Central memory CD8-positive, alpha-beta T cell (primary cell): ENCODE measurements around the gene TTLL12.

Experiments
- ATAC-seq: fragments of 150-1000 bp; cut with Tn5 transposase; replicated peaks from 2 replicates; pipeline ENCODE4 v1.10.0; 2022; ENCODE audit warnings: mild to moderate bottlenecking, moderate FRiP score, moderate number of reproducible peaks; ENCODE audit not compliant: poor library complexity, severe bottlenecking; ENCODE audit errors: extremely low read depth
- DNase-seq, 2 donors: peaks; one replicate each; pipeline ENCODE4 v3.0.0; 2021; ENCODE audit warnings: low spot score in 2 of 2
- H3K27ac Mint-ChIP-seq: one replicate; pipeline ENCODE4 v1.8.0; 2022; ENCODE audit warnings: low read depth, mild to moderate bottlenecking, moderate library complexity, mixed read lengths
- H3K27me3 Mint-ChIP-seq: one replicate; pipeline ENCODE4 v1.8.0; 2022; ENCODE audit warnings: mixed read lengths
- H3K36me3 Mint-ChIP-seq: one replicate; pipeline ENCODE4 v1.8.0; 2022; ENCODE audit warnings: mild to moderate bottlenecking, moderate library complexity, mixed read lengths; ENCODE audit not compliant: insufficient read depth
- H3K4me1 Mint-ChIP-seq: one replicate; pipeline ENCODE4 v1.8.0; 2022; ENCODE audit warnings: mixed read lengths
- H3K4me3 Mint-ChIP-seq: one replicate; pipeline ENCODE4 v1.8.0; 2022; ENCODE audit warnings: mild to moderate bottlenecking, moderate library complexity, mixed read lengths
- H3K9me3 Mint-ChIP-seq: one replicate; pipeline ENCODE4 v1.8.0; 2022; ENCODE audit warnings: mixed read lengths

The TTLL12 gene

DNA sequence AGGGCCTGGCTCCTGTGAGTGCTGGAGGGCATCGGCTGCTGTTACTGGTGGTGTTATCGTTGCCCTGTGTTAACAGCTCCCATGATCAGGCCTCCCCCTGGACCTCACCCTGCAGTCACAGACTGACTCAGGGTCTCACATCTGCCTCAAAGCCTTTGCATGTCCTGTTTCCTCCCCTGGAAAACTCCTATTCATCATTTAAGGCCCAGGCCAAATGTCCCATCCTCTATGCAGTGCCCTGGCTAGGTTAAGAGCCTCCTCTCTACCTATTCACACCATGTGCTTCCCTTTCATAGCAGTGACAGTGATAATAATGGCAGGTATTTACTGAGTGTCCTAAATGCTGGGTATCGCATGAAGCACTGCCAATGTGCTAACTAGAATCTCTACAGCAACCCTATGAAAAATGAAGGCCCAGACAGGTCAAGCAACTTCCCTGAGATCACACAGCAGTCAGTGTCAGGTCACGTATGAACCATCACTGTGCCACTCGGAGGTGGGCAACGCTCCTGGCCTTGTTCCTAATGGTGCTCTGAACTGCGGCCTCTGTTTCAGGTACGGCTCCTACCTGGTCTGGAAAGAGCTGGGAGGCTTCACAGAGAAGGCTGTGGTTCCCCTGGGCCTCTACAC is 26.3 kb downstream of the TTLL12 start:
- no peaks in the 10 kb centered on the region for H3K9me3 Mint-ChIP-seq
- no peak overlapping the region for H3K4me3 Mint-ChIP-seq
- H3K27ac Mint-ChIP-seq: no peak overlapping the region
- ATAC-seq (no peak), DNase-seq (no peak)
- H3K27me3 Mint-ChIP-seq: no peaks in the 10 kb centered on the region
- peaks cover 21% of the 10 kb centered on the region for H3K4me1 Mint-ChIP-seq
- H3K36me3 Mint-ChIP-seq: peaks cover 1% of the 10 kb centered on the region

DNA sequence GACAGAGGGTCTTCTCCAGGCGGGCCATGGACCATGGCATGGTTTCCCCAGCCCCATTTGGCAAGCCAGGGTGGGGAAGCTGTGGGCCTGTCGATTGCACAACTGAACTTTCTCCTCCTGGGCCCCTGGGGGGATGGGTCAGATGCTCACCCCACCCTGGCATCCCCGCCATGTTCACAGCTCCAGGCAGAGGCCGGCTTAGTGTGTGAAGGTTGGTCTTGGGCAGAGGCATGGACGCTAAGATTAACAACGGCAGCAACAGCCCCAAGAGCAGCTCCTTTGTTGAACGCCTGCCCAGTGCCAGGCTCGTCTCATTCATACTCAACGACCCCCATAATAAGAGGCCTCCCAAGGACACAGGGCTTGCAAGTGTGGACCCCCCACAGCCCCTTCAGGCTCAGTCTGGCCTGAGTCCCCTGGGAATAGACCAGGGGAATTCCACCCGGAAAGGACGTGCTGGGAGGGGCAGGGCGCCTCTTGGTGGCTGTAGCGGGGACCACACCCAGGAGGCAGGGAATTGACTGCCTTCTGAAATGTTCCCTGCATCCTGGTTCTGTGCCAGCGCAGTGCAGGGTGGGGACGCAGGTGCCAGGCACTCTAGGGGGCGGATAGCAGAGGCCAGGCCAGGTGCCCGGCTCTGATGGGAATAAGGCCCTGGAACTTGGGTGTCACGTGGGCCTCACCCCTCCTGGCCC is 27.3 kb downstream of the TTLL12 start:
- Mint-ChIP-seq H3K36me3 (peaks cover 1% of the 10 kb centered on the region), H3K4me1 (peaks cover 21% of the 10 kb centered on the region), H3K9me3 (no peaks in the 10 kb centered on the region), H3K4me3 (no peak overlapping the region), H3K27me3 (no peaks in the 10 kb centered on the region), H3K27ac (no peak overlapping the region)
- ATAC-seq: no peak
- no peak for DNase-seq

DNA sequence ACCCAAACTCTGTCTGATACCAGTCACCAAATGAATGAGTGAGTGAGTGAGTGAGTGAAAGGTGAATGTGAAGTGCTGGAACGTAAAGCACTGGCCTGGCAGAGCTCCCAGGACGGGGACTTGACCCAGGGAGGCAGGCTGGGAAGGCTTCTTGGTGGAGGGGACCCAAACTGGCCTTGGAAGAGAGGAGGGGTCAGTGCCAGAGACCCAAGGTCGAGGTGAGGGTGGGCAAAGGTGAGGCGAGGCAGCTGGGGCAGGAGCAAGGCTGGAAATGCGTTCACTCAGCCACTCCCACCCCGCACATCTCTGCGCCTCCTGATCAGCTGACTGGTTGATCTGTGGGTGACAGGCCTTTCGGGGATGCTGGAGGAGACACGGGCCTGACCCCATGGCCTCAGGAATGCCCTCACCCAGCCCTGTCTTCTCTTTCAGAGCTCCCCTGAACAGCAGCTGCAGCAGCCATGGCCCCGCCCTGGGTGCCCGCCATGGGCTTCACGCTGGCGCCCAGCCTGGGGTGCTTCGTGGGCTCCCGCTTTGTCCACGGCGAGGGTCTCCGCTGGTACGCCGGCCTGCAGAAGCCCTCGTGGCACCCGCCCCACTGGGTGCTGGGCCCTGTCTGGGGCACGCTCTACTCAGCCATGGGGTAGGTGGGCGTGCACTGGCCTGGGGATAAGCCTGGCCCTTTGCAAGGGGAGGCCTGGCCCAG is 28.0 kb downstream of the TTLL12 start:
- Mint-ChIP-seq H3K4me1 (peaks cover 14% of the 10 kb centered on the region), H3K27ac (peak overlapping the region; percentile 58), H3K27me3 (no peaks in the 10 kb centered on the region), H3K36me3 (peaks cover 1% of the 10 kb centered on the region), H3K9me3 (no peaks in the 10 kb centered on the region), H3K4me3 (no peak overlapping the region)
- no peak for ATAC-seq
- DNase-seq: no peak

DNA sequence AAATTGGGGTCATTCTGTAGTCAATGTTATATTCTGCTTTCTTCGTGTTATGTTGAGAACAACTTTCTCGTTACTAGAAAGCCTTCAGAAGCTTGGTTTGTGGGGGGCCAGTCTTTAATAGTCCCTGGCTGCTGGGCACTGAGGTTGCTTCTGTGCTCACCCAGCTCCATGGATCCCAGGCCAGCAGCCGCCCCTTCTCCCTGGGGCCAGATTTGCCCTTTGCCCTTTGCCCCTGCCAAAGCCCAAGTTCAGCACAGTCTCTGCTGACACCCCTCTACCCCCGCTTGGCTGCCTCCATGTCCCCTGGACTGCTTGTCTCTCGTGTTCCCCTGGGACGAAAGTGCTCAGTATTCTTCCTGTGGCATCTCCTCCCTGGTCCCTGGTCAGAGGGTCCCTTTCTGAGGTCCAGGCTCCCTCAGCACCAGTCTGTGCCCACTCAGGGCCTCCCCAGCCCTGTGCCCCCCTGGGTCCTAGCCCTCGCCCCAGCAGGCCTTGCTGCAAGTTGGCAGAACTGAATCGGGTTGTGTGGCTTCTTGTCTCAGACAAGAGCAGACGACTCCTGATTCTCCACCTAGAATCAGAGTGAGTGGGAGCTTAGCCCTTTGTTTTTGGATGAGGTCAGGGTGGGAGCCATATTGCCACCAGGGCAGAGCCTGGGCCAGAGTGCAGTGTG is 28.9 kb downstream of the TTLL12 start:
- H3K4me3 Mint-ChIP-seq: no peak overlapping the region
- DNase-seq: no peak
- H3K27ac Mint-ChIP-seq: peak overlapping the region; percentile 58
- H3K9me3 Mint-ChIP-seq: no peaks in the 10 kb centered on the region
- H3K36me3 Mint-ChIP-seq: peaks cover 1% of the 10 kb centered on the region
- no peak for ATAC-seq
- no peaks in the 10 kb centered on the region for H3K27me3 Mint-ChIP-seq
- peaks cover 15% of the 10 kb centered on the region for H3K4me1 Mint-ChIP-seq

DNA sequence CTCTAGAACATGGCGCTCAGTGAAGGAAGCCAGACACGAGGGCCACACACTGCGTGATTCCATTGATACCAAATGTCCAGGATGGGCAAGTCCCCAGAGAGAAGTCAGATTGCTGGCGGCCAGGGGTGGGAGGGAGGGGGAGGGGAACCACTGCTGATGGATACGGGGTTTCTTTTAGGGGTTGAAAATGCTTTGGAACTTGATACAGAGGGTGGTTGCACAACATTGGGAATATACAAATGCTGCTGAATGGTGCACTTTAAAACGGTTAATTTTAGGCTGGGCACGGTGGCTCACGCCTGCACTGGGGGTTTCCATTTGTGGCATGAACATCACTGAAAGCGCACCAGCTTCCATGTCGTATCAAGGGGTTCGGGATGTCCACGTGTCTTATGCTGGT is 30.5 kb downstream of the TTLL12 start:
- Mint-ChIP-seq H3K27me3 (no peaks in the 10 kb centered on the region), H3K4me3 (no peak overlapping the region), H3K36me3 (peaks cover 1% of the 10 kb centered on the region), H3K27ac (no peak overlapping the region), H3K4me1 (peaks cover 24% of the 10 kb centered on the region), H3K9me3 (no peaks in the 10 kb centered on the region)
- ATAC-seq: no peak
- DNase-seq: no peak

DNA sequence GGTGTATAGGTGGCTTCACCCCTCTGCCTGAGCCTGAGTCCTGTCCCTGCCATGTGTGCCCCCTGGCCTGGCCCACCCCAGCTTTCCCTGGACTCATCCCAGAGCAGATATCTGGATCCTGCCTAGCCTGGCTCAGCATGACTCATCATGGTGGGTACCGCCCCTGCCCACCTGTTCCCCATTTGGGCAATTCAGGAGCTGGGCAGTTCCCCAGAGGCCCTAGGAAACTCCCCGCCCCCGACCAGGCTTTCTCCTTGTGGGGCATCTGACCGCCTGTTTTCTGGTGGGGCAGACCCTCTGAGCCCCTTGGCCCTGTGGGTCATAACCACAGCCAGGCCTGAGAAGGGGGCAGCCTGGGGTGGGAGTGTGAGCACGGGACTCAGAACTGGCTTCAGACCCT is 31.1 kb downstream of the TTLL12 start:
- H3K9me3 Mint-ChIP-seq: no peaks in the 10 kb centered on the region
- DNase-seq (no peak), ATAC-seq (no peak)
- H3K36me3 Mint-ChIP-seq: peaks cover 5% of the 10 kb centered on the region
- peaks cover 28% of the 10 kb centered on the region for H3K4me1 Mint-ChIP-seq
- no peaks in the 10 kb centered on the region for H3K27me3 Mint-ChIP-seq
- H3K27ac Mint-ChIP-seq: no peak overlapping the region
- H3K4me3 Mint-ChIP-seq: no peak overlapping the region

DNA sequence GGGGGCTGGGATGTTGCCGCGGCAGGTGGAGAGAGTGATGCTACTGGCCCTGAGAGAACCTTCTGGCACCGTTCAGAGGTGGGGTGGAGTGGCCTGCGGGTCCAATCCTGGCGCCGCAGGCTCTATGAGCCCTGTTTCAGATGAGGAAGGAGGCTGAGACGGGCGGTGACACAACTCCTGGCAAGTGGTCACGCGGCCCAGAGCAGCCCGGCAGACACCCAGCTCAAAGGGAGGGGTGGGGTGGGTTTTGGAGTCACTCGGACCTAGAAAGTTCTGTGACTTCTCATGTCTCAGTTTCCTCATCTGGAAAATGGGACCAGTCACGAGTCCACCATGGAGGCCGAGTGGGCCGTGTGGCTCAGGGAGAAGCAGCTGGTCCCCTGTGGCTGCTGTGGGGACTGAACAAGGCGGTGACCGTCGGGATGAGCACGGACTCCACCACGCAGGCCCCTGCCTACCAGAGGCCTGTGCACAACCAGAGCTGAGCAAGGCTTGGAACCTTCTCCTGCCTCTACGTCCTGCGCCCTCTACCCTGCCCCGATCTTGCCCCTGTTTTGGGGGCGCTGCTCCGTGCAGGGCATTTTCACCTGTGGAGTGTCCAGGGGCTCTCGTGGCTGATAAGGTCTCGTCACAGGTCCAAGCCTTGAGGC is 31.9 kb downstream of the TTLL12 start:
- Mint-ChIP-seq H3K4me1 (peaks cover 30% of the 10 kb centered on the region), H3K36me3 (peaks cover 5% of the 10 kb centered on the region), H3K9me3 (no peaks in the 10 kb centered on the region), H3K27me3 (no peaks in the 10 kb centered on the region), H3K27ac (no peak overlapping the region), H3K4me3 (no peak overlapping the region)
- ATAC-seq (no peak), DNase-seq (no peak)

DNA sequence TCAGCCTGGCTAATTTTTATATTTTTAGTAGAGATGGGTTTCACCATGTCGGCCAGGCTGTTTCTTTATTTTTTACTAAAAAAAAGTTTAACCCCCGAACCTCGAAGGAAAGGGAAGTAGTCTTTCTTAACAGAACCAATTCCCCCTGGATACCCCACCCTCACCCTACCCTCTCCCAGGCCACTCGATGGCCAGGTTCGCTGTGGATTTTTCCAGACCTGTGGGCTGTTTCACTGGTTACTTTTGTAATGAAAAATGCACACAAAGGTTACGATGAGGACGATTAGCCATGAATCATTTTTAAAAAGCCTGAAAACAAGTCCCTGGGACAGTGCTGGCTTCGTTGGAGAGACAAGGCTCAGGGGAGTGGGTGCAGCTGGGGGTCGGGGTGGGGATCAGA is 33.0 kb downstream of the TTLL12 start:
- peaks cover 5% of the 10 kb centered on the region for H3K36me3 Mint-ChIP-seq
- no peaks in the 10 kb centered on the region for H3K9me3 Mint-ChIP-seq
- H3K4me3 Mint-ChIP-seq: peak overlapping the region; percentile 84
- DNase-seq (no peak), ATAC-seq (no peak)
- no peak overlapping the region for H3K27ac Mint-ChIP-seq
- no peaks in the 10 kb centered on the region for H3K27me3 Mint-ChIP-seq
- H3K4me1 Mint-ChIP-seq: peaks cover 30% of the 10 kb centered on the region

DNA sequence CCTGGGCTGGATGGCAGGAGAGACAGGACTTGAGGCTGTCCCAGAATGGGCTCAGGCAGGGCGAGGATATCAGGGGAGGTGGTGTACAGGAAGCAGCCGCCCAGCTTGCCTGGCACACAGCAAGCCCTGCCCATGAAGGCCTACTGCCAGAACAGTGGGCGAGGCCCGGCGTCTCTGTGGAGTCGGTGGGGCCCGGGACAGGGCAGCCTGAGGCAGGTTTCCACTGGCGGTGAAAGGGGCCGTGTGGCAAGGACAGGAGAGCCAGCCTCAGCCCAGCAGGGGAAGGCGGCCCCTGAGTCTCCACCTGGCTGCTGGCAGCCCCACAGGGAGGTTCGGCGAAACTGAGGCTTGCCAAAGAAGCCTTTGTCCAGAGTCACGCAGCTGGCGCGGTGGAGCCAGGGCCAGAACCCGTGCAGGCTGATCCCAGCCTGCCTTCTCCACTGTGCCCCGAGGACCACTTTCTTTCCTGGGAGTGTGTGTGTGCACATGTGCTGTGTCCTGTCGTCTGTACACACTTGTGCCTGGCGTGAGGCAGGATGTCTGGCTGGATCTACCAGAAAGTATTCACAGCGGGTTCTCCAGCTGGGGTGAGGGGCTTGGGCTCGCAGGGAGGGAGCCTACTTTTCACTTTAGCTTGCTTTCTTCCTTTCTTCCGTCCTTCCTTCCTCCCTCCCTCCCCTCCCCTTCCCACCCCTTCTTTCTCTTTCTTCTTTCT is 34.4 kb downstream of the TTLL12 start:
- peak; percentile 95 for ATAC-seq
- Mint-ChIP-seq H3K4me3 (peak overlapping the region; percentile 84), H3K9me3 (no peaks in the 10 kb centered on the region), H3K27me3 (no peaks in the 10 kb centered on the region), H3K27ac (peak overlapping the region; percentile 87), H3K4me1 (peaks cover 23% of the 10 kb centered on the region), H3K36me3 (peaks cover 5% of the 10 kb centered on the region)
- peak in 1 of 2 donors; percentile 34 for DNase-seq

DNA sequence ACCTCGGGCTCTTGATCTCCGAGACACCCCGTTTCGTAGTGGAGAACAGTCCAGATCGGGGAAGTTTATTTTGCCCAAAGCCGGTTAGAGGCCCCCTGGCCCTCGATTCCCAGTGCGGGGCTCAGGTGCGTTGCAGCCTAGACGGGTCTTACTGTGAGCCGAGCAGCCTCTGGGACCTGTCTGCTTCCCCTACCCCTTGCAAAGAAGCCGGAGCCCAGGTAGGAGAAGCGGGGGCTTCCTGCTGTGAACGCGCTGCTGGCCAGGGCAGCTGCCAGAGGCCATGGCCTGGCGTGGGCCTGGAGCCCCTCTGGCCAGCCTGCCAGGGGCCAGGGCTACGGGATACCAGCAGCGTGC is 35.0 kb downstream of the TTLL12 start:
- H3K27ac Mint-ChIP-seq: peak overlapping the region; percentile 87
- DNase-seq: no peak
- peaks cover 27% of the 10 kb centered on the region for H3K4me1 Mint-ChIP-seq
- H3K36me3 Mint-ChIP-seq: peaks cover 5% of the 10 kb centered on the region
- peak; percentile 33 for ATAC-seq
- no peaks in the 10 kb centered on the region for H3K9me3 Mint-ChIP-seq
- H3K27me3 Mint-ChIP-seq: no peaks in the 10 kb centered on the region
- peak overlapping the region; percentile 84 for H3K4me3 Mint-ChIP-seq

DNA sequence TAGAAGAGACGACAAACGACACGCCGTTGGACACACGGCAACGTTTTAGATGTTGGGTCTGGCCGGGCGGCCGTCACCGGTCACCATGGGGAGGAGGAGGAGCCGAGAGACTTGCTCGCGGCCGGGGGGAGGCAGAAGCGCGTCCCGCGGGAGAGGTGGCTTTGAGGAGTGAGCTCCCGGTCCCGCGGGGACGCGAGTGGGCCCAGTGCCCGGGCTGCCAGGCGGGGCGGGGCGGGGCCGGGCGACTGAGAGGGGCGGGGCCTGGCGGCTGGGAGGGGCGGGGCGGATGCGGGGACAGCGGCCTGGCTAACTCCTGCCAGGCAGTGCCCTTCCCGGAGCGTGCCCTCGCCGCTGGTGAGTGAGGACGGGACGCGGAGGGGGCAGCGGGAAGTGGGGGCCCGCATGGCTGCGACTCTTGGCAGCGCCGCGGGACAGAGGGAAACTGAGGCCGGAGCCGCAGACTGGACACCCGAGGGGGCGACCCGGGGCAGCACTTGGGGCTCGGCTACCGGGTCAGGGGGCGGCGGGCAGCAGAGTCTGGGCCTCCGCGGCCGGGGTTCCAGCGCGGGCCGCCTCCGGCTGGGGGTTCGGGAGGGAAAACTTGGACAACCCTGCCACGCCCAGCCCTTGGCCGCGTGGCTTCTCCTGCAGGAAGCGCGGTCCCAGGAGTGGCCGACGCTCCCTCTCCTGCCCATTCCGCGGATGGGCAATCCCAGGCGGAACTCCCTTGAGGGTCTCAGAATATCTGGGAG is 35.5 kb downstream of the TTLL12 start, which contains the start of gene TSPO:
TSS of gene TSPO (plus strand) at position 309 of the 752 bp plus-strand sequence. CDS start 7,680 bp downstream, outside the sequence.
- DNase-seq (peak in 1 of 2 donors; percentile 26), ATAC-seq (no peak)
- Mint-ChIP-seq H3K4me3 (peak within 1 kb of the TSS; percentile 84), H3K27ac (peak within 1 kb of the TSS; percentile 87), H3K9me3 (no peaks in the 10 kb centered on the region), H3K4me1 (peaks cover 29% of the 10 kb centered on the region), H3K27me3 (no peaks in the 10 kb centered on the region), H3K36me3 (peaks cover 5% of the 10 kb centered on the region)
